Measurements from ENCODE around the gene POLA1. TPM values are rescaled to one million over a fixed set of nuclear protein-coding genes. Genes with fewer than 3 reads are reported as not detected.

Gene POLA1
- total and polyA plus RNA-seq, 2 of the 4 experiments (the other 2 are of a cell fraction), result 4.0 to 15.1 TPM

- no peaks in the 10 kb centered on the region for H3K36me3 ChIP-seq (ENCODE audit: control insufficient read depth, insufficient read depth, low read length)
- H2BK20ac ChIP-seq (ENCODE audit: low read depth, low read length), result no peak overlapping the region
- no peaks in the 10 kb centered on the region for H3K79me1 ChIP-seq (ENCODE audit: low read depth in 1 of 2, low read length in 2 of 2)
- ChIA-PET POLR2A (ENCODE audit: unreplicated experiment) (no interaction called here), CTCF (no interaction called here)
- TF ChIP-seq, protein P1, sequence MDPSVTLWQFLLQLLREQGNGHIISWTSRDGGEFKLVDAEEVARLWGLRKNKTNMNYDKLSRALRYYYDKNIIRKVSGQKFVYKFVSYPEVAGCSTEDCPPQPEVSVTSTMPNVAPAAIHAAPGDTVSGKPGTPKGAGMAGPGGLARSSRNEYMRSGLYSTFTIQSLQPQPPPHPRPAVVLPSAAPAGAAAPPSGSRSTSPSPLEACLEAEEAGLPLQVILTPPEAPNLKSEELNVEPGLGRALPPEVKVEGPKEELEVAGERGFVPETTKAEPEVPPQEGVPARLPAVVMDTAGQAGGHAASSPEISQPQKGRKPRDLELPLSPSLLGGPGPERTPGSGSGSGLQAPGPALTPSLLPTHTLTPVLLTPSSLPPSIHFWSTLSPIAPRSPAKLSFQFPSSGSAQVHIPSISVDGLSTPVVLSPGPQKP (IDR thresholded peaks at IDR 0.05; ENCODE audit: borderline replicate concordance, low read depth, low read length), result no peak
- no peak for TF ChIP-seq MXI1 (IDR thresholded peaks at IDR 0.05; ENCODE audit: borderline replicate concordance, low read depth, low read length)
- no peak for TF ChIP-seq CHD1 (IDR thresholded peaks at IDR 0.05; ENCODE audit: low read depth, low read length)
- TF ChIP-seq POLR2A (IDR thresholded peaks at IDR 0.05; ENCODE audit: low read depth, low read length), result no peak
- no peak for TF ChIP-seq CTCF (conservative IDR thresholded peaks at IDR 0.05; ENCODE audit: low read depth, low read length)
- TF ChIP-seq, protein P2, sequence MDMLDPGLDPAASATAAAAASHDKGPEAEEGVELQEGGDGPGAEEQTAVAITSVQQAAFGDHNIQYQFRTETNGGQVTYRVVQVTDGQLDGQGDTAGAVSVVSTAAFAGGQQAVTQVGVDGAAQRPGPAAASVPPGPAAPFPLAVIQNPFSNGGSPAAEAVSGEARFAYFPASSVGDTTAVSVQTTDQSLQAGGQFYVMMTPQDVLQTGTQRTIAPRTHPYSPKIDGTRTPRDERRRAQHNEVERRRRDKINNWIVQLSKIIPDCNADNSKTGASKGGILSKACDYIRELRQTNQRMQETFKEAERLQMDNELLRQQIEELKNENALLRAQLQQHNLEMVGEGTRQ (IDR thresholded peaks at IDR 0.05; ENCODE audit: low read depth, low read length), result no peak
- no peak for TF ChIP-seq MAFK (IDR thresholded peaks at IDR 0.05; ENCODE audit: low read depth, low read length)
- TF ChIP-seq FOS (IDR thresholded peaks at IDR 0.05; ENCODE audit: low read depth, low read length), result no peak
- TF ChIP-seq RAD21 (IDR thresholded peaks at IDR 0.05; ENCODE audit: low read length), result no peak
- TF ChIP-seq RCOR1 (IDR thresholded peaks at IDR 0.05; ENCODE audit: insufficient replicate concordance, low read length), result no peak
- TF ChIP-seq RFX5 (IDR thresholded peaks at IDR 0.05; ENCODE audit: low read depth, low read length), result no peak
- TF ChIP-seq NFE2L2 (IDR thresholded peaks at IDR 0.05; ENCODE audit: low read depth, low read length), result no peak
- TF ChIP-seq BHLHE40 (IDR thresholded peaks at IDR 0.05; ENCODE audit: low read depth, low read length), result no peak
- TF ChIP-seq MAZ (IDR thresholded peaks at IDR 0.05; ENCODE audit: borderline replicate concordance, low read depth, low read length), result no peak
- no peak for TF ChIP-seq CEBPB (IDR thresholded peaks at IDR 0.05; ENCODE audit: low read depth, low read length)
- no peak overlapping the region for H2BK120ac ChIP-seq (ENCODE audit: low read depth, low read length)
- no peak overlapping the region for H3K4me3 ChIP-seq (ENCODE audit: insufficient read depth, low read depth, low read length)
- no peaks in the 10 kb centered on the region for H3K27me3 ChIP-seq (ENCODE audit: control insufficient read depth, insufficient read depth, low read length)
- H3K4me1 ChIP-seq (ENCODE audit: control insufficient read depth, insufficient read depth, low read length), result no peaks in the 10 kb centered on the region; the same call in 1 of the 2 replicates
- no peak overlapping the region for H3K27ac ChIP-seq (ENCODE audit: insufficient read depth, low read length)
- dilution Hi-C loops (cut with HindIII; ENCODE audit: low sequenced_read_pairs, unreplicated experiment) (no loop called here), in situ Hi-C loops (cut with MboI; ENCODE audit: low sequenced_read_pairs) (no loop called here), intact Hi-C loops (cut with micrococcal nuclease) (no loop called here)
- no peak overlapping the region for H2AK9ac ChIP-seq (replicated peaks; ENCODE audit: low read depth, low read length, poor library complexity)
- no peak overlapping the region for H4K5ac ChIP-seq (ENCODE audit: low read depth, low read length)
- no peak for ATAC-seq (ENCODE audit: low read depth)
- H3K4ac ChIP-seq (ENCODE audit: low read depth, low read length), result no peak overlapping the region
- no peak overlapping the region for H3K56ac ChIP-seq (ENCODE audit: extremely low read depth, insufficient read depth, low read length)
- H3K9me1 ChIP-seq (ENCODE audit: insufficient read depth, low read length), result 0 out of 2 replicates have a peak, but pooled peaks cover 3% of the 10 kb centered on the region
- no peak overlapping the region for H4K8ac ChIP-seq (ENCODE audit: low read depth in 2 of 2, low read length in 2 of 2)
- H3K4me2 ChIP-seq (ENCODE audit: low read depth, low read length), result no peak overlapping the region
- no peak overlapping the region for H3K23ac ChIP-seq (ENCODE audit: low read depth, low read length)
- no CpG with 5 or more reads among the region's 1 CpG for WGBS, 2 experiments (ENCODE audit: extremely low coverage in 2 of 2, insufficient read length in 1 of 2)
- no TSS peak for BruUV-seq (replicated peaks)
- no peaks in the 10 kb centered on the region for H3K9me3 ChIP-seq (ENCODE audit: control insufficient read depth, insufficient read depth, low read length)
- DNase-seq, result no peak
- no peak overlapping the region for H3K18ac ChIP-seq (ENCODE audit: low read depth, low read length)
- no peak overlapping the region for H3K9ac ChIP-seq (ENCODE audit: low read depth, low read length)
- no peaks in the 10 kb centered on the region for H4K20me1 ChIP-seq (ENCODE audit: insufficient read depth, low read length)
- H2BK15ac ChIP-seq (ENCODE audit: low read depth, low read length), result no peak overlapping the region
- H2BK5ac ChIP-seq (ENCODE audit: low read depth, low read length, poor library complexity, severe bottlenecking), result no peak overlapping the region
- no peak overlapping the region for H2AK5ac ChIP-seq (ENCODE audit: low read depth, low read length)
- no peak overlapping the region for H4K91ac ChIP-seq (ENCODE audit: insufficient read depth, low read depth, low read length)
- no peak overlapping the region for H3K14ac ChIP-seq (replicated peaks; ENCODE audit: low read depth, low read length)
- H2AFZ ChIP-seq (replicated peaks; ENCODE audit: low read length, poor library complexity), result no peak overlapping the region
These were observed 291.4 kb downstream of the POLA1 start for GRCh38 chrX:24985120-24985519.

Data from IMR-90 (cell line).